HG03469 (cell line): ENCODE data around the gene CHAC2.
A peak's percentile ranks its signal among the peaks of the same experiment; 100 is the strongest.
"Not testable (repeated sequence)": the region's sequence is repeated elsewhere in the genome, so short reads cannot be mapped to it uniquely, and the experiment has no call there.

Experiments
- ATAC-seq: cut with Tn5 transposase; IDR thresholded peaks from one replicate; pipeline ENCODE4 v1.9.1; 2021; ENCODE audit warnings: mild to moderate bottlenecking, moderate library complexity, moderate number of reproducible peaks; ENCODE audit not compliant: unreplicated experiment

The CHAC2 gene

DNA sequence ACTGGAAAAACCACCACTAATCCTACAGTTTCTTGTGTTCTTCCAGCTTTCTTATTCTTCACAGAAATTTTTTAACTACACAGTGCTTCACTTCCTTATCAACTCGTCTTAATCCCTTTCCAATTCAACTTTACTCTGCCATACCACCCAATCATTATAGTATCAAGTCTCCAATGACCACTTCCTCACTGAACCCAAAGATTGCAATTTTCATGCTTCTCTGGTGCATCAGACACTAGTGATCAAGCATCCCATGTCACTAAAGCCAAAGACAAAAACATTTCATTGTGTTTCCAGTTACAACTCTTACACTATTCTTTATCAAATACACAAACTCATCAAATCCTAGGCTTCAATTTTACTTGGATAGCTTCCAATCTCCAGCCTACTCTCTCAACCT lies 9.5 kb downstream of the CHAC2 start:
- no peak for ATAC-seq

DNA sequence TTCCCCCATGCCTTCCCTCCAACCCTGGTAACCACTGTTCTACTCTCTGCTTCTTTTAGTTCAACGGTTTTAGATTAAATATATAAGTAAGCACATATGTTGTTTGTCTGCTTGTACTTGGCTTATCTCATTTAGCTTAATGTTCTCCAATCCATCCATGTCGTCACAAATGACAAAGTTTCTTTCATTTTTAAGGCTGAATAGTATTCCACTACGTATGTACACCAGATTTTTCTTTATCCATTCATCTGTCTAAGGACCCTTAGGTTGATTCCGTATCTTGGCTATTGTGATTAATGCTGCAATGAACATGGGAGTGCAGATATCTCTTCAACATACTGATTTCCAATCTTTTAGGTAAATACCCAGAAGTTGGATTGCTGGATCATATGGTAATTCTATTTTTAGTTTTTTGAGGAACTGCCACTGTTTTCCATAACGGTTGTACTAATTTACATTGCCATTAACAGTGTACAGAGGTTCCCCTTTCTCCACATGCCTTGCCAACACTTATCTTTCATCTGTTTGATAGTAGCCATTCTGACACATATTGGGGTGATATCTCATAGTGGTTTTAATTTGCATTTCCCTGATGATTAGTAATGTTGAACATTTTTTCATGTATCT lies 11.0 kb downstream of the CHAC2 start:
- no peak for ATAC-seq

DNA sequence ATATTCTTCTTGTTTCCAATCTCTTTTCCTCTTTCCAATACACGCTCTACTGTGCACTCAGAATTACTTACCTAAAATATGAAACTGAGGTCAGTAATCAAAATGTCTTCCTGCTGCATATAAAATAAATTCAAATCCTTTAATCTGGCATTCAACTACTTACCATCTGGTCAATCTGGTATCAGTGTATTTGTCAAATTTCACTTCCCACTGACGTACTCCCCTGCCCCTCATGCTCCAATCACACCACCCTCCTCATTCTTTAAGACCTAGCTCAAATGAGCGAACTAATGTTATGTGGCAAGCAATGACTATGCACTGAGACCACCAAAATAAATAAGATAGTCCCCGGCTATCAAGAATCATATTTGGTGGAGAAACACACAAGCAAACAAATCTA lies 12.5 kb downstream of the CHAC2 start:
- ATAC-seq, result no peak

DNA sequence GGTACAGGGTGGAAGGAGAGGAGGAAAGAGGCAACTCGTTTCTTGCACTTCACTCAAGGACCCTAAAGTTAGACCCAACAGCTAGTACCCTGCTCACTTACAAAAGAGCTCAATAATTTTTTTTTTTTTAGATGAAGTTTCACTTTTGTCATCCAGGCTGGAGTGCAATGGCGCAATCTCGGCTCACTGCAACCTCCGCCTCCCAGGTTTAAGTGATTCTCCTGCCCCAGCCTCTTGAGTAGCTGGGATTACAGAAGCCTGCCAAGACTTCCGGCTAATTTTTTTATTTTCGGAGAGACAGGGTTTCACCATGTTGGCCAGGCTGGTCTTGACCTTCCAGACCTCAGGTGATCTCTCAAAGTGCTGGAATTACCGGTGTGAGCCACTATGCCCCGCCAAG lies 15.1 kb downstream of the CHAC2 start:
- no peak for ATAC-seq

DNA sequence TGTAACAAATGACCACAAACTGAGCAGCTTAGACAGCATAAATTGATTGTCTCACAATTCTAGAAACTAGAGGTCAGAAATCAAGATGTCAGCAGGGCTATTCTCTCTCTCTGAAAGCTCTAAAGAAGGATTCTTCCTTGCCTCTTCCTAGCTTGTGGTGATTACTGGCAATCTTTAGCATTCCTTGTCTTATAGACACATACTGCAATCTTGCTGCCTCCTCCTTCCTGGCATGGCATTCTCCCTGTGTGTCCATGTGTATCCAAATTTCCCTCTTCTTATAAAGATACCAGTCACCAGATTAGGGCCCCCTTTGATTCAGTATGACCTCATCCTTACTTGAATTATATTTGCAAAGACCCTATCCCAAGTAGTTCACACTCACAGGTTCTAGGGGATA lies 16.8 kb downstream of the CHAC2 start:
- no peak for ATAC-seq

DNA sequence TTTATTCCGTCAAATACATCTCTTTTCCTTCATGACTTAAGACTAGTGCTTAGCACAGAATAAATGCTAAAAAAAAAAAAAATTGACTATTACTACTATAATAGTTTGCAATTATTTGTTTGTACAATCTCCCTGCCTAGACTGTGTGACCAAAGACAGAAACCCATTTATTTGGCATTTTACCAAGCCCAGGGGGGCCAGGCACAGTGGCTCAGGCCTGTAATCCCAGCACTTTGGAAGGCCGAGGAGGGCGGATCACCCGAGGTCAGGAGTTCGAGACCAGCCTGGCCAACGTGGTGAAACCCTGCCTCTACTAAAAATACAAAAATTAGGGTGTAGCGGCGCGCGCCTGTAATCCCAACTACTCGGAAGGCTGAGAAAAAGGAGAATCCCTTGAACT lies 17.8 kb downstream of the CHAC2 start:
- no peak for ATAC-seq

DNA sequence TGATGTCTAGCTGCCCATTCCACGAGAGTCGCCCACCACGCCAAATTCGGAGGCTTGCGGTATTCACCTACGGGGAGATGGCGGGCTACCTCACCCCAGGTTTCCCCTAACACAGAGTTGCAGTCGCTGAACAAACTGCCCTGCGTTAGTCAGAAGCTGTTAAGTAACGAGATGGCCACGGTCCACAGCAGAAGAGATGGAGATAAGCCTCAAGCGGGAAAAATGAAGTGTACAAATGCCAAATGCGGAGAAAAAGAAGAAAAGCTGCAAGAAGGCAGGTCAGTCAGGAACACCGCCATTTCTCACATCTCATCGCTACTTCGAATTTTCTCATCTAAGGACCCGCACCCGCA lies 18.7 kb downstream of the CHAC2 start:
- ATAC-seq, result peak; percentile 2

DNA sequence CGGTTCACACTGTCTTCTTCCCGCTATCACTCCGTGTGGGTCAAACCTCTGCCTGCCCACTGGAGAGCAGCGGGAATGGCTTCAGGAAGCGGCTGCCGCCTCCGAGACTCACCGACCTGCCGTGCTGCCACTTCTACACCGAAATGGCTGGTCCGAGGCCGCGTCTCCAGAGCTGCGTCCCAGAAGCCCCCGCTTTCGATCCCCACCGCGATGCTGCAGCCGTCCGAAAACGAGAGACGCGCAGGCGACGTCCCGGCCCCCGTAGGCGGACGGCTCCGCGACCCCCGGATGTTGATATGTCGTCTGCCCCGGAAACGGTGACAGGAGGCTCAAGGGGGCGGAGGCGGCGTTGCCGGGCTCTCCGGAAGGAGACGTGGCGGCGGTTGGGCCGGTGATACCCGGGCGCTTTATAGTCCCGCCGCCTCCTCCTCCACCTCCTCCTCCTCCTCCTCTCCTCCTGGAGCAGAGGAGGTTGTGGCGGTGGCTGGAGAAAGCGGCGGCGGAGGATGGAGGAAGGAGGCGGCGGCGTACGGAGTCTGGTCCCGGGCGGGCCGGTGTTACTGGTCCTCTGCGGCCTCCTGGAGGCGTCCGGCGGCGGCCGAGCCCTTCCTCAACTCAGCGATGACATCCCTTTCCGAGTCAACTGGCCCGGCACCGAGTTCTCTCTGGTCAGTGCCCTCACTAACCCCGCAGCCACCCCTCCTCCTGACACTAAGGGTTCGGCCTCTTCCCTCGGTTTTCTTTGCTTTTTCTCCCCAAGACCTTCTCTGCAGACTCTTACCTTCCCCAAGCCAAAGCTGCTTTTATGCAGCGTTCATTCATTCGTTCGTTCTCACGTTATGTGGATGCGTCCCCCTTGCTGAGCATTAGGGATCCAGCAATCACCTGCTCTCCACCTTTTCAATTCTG lies 19.4 kb downstream of the CHAC2 start, which contains the start of the genes ASB3 and ERLEC1:
Gene ASB3, minus strand, starts transcription at position 249 of the 909 bp plus-strand sequence. CDS start 21,381 bp downstream, outside the sequence.
Gene ERLEC1, plus strand, starts transcription at position 340 of the 909 bp plus-strand sequence. Its CDS starts 167 bp downstream, at position 507.
- ATAC-seq, result peak; percentile 89

DNA sequence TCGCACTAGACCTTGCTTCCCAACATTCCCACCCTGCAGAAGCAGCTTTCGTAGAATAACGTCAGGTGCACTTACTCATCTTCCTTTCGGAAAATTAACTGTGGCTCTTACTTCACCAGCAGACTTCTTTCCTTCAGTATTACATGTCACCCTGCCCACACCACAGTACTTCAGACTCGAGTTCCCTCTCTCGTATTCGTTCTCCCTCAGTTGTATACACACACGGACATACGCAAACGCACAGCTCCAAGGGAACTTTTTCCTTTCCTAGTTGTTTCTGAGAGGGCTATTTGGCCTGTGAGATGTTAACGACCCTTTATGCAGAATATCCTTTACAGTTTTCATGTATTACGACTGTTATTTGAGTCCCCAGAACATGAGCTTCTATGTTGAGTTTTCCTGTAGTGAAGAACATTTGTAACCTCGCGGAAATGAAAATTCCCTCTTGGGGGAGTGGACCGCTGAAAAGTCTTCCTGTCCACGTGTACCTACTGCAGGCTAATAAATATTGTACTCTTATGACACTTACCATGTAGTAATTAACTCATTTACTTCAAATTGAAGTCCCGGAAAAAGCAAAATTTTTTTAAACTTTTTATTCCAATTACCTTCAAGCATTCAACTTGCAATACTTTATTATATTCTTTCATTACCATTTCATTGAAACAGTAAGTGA lies 20.1 kb downstream of the CHAC2 start:
- no peak for ATAC-seq

DNA sequence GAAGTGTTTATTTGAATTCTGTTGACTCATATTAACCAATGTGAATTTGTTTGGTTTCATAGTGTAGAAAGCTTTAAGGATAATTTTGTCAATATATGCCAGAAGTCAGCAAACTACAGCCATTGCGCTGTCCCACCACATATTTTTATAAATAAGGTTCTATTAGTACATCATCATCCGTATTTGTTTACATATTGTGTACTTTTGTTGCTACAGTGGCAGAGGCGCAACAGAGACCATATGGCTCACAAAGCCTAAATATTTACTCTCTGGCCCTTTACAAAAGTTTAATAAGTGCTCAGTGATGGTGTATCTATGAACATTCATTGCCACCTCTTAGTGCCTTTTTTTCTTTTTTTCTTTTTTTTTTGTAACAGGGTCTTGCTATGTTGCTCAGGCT lies 25.7 kb downstream of the CHAC2 start:
- ATAC-seq, result no peak

DNA sequence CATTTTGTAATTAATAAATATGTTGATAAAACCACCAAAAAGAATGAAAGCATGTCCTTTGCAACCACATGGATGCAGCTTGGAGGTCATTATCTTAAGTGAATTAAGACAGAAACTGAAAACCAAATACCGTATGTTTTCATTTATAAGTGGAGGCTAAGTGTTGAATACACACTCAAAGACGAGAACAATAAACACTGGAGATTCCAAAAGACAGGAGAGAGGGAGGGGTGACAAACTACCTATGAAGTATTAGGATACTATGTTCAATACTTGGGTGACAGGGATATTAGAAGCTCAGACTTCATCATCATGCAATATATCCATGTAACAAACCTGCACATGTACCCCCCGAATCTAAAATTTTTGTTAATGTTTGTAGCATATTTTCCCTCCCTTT lies 26.2 kb downstream of the CHAC2 start:
- ATAC-seq, result no peak

DNA sequence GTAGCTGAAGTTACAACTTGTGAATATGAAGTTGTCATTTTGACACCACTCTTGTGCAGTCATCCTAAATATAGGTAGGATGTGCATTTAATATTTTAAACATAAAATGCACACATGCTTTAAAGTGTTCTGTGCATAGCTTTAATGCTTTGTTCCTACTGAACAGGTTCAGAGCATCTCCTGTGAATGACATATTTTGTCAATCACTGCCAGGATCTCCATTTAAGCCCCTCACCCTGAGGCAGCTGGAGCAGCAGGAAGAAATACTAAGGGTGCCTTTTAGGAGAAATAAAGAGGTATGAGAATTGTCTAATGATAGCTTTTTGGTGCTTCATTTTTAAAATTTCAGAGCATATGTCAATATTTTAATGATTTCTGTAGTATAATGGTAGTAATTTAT lies 33.9 kb downstream of the CHAC2 start:
- ATAC-seq, result no peak

DNA sequence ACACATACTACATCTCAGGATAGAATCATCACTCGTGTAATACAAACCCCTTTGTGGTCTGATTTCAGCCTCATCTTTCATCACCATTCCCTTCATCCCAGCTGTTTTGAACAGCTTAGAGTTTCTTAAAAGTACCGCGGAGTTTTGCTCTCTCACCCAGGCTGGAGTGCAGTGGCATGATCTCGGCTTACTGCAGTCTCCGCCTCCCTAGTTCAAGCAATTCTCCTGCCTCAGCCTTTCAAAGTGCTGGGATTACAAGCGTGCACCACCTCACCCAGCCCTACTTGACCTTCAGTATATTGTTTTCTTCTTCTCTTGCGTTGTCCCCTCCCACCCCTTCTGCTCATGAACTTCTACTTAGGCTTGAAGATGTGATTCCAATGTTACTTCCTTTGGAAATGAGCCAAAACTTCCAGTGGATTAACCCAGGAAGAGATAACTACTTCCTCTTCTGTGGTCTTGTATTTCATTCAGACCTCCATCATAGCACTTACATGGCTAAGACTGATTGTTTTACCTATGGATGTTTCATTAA lies 35.1 kb downstream of the CHAC2 start:
- ATAC-seq, result no peak

DNA sequence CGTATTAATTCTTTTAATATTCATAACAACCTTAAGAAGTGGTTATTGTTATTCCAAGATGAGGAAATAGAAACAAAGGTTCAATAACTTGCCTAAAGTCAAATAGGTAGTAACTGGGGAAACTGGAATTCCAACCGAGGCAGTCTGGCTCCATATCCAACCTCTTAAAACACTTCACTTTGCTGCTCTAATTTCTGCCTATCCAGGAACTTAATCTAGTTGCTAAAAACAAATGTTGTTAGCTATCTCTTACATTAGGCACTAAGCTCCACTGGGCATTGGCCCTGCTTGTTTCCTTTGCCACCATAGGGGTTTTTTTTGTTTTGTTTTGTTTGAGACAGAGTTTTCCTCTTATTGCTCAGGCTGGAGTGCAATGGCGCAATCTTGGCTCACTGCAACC lies 44.0 kb downstream of the CHAC2 start:
- no peak for ATAC-seq

DNA sequence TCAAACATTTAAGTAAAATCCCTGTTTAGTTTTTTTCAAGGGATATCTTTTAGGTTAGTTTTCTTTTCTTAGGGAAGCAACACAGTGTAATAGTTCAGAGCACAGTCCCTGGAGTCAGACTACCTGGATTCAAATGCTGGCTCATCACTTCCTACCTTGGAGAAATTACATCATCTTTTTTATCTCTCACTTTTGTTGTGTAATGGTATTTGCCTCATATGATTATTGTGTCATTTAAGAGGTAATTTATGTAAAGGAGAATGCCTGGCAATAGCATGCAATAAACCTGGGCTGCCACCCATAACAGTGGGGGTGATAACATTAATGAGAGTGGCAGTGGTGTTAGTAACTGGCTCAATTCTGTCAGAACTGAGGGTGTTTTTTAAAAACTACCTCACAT lies 45.5 kb downstream of the CHAC2 start:
- ATAC-seq, result no peak

DNA sequence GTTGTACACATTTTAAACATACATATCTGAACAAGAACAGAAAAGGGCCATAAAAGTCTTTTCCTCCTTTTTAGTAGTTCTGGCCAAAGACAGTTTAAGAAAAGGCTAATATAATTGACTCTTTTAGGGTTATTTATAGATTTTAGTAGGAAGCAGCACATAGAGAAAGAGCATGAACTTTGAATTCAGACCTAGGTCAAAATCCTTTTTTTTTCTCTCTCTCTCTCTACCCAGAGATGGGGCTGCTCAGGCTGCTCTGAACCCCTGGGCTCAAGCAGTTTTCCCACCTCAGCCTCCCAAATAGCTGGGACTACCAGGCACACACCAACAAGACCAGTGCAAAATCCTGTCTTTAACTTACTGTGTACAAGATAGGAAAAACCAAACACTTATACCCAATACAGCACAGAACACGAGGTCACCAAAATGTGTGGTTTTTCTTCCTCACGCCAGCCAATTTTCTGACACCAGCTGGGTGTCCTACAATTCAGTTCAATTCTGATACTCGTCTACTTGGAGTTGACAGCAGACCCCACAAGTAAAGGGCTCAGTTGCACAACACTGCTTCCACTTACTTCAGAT lies 51.3 kb downstream of the CHAC2 start:
- ATAC-seq, result no peak

DNA sequence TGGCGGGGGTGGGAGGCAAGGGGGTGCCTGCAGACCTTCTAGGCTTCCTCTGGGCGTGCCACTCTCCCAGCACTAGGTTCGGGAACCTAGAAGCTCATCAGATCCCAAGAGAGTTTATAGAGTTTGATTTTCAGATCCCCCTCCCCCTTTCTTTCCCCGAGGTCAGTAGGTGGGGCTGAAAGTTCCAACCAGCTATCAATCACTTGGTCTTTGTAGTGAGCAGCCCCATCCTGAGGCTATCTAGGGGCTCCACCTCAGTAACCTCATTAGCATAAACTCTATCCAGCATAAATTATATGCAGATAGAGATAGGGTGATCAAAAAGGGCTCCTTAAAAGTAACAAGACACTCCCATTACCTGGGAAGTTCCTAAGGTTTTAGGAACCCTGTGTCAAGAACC lies 52.0 kb downstream of the CHAC2 start:
- no peak for ATAC-seq

DNA sequence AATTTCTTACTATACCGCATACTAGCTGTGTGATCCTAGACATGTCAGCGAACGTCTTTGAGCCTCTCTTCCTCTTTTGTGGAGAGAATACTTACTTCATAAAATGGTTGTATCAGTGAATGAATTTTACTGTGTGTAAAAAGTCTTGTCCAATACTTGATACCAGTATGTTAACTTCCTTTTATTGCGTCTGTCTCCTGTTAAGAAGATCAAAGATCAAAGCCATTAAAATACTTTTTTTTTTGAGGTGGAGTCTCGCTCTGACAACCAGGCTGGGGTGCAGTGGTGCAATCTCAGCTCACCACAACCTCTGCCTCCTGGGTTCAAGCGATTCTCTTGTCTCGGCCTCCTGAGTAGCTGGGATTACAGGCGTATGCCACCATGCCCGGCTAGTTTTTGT lies 52.4 kb downstream of the CHAC2 start:
- no peak for ATAC-seq

DNA sequence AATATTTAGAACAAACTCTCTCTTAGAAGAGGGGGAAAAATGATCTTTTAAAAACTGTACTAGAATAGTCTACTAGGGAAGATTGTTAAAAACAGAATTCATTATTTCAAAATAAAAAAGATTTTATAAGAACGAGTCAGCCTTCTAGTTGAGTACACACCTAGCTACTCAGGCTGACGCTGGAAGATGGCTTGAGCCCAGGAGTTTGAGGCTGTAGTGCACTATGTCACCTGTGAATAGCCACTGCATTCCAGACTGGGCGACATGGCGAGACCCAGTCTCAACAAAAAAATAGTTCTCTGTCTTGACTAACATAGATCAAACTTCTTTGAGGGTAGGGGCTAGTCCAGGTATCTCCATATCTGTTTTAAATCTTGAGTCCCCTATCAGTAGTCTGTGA lies 53.1 kb downstream of the CHAC2 start:
- no peak for ATAC-seq

DNA sequence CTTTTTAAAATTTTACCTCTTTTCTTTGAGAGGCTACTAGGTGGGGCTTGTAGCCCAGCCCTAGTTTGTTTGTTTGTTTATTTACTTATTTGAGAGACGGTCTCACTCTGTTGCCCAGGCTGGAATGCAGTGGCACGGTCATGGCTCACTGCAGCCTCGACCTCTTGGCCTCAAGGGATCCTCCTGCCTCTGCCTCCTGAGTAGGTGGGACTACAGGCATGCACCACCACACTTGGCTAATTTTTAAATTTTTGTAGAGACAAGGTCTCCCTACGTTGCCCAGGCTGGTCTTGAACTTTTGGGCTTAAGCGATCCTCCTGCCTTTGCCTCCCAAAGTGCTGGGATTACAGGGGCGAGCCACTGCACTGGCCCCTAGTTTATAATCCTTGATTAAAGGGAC lies 54.2 kb downstream of the CHAC2 start:
- no peak for ATAC-seq

DNA sequence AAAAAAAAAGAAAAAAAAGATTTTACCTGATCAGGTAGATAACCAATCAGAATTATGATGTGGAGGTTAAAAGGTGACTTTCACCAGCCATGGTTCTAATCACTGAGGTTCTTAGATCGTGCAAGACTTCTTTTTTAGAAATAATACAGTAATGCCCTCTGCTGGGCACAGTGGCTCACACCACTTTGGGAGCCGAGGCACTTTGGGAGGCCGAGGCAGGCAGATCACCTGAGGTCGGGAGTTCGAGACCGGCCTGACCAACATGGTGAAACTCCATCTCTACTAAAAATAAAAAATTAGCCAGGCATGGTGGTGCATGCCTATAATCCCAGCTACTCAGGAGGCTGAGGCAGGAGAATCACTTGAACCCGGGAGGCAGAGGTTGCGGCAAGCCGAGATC lies 56.0 kb downstream of the CHAC2 start:
- ATAC-seq, result not testable (repeated sequence)
